ENCODE measurements around the gene KCNC3.
A peak's percentile ranks its signal among the peaks of the same experiment; 100 is the strongest.
"Not testable (repeated sequence)": the region's sequence is repeated elsewhere in the genome, so short reads cannot be mapped to it uniquely, and the experiment has no call there.

Gene KCNC3

DNA sequence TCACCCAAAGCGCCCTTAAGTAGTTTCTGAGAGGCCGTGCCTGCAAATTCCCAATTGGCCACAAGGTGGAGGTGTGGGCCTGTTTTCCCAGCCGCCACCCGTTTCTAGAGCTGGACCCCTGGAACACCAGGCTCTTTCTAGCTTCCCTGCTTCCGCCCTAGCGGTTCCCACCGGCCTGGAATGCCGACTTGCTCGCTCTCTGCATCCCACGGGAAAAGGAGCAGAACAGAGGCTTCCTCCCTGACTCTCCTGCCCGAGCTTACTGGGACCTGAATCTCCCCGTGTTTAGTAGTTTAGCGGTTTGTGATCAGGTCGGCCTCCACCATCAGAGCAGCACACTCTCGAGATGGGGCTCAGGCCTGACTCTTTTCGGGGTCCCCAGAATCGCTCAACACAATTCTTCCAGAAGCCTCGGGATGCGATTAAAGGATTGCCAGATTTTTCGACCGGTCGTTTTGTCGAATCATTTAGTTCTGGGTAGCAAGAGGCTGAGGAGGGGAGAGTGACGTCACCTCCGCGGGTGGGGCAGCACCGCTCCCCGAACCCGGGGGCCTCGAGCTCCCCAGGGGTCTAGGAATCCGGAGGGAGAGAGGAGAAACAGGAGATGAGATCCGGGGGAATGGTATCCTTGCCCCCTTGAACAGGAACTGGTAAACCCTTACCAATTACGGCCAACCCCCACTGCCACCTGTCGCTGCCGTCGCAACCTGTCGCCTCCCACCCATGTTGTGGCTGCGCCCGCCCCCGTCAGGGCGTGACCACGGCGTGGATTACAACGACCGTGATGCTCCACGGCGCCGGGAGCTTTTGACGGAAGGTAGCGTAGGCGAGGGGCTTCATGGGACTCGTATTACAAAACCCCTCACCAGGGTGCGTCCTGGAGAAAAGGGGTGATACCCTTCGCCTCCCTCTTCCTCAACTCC, 28.3 kb upstream of the KCNC3 start:
- no peak overlapping the region for H3K27ac ChIP-seq (replicated peaks; ENCODE audit: low read length)

DNA sequence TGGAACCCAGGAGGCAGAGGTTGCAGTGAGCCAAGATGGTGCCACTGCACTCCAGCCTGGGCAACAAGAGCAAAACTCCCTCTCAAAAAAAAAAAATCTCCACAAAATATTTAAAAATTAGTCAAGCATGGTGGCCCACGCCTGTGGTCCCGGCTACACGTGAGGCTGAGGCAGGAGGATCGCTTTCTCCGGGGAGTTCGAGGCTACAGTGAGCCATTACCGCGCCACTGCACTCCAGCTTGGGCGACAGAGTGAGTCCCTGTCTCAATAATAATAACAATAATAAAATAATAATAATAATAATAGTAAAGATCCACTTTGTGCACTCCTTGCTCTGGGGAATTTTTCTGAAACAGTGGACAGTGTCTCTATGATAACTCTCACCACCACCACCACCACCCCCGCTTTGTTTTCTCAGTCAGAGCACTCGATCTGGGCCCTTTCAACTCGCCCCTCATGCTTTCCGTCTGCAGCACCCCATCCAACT, 27.6 kb upstream of the KCNC3 start:
- H3K23ac ChIP-seq (ENCODE audit: low read depth, low read length, poor library complexity), result no peak overlapping the region
- peaks cover 0 to 2% of the 10 kb centered on the region in 2 donors for H3K36me3 ChIP-seq (replicated peaks in 1 of 2; ENCODE audit: control insufficient read depth in 2 of 2, insufficient read depth in 2 of 2, low read length in 2 of 2)
- H2BK5ac ChIP-seq (ENCODE audit: low read length), result no peak overlapping the region
- peaks cover 3% of the 10 kb centered on the region for H3K79me1 ChIP-seq (ENCODE audit: low read depth, low read length)
- no CpG with 5 or more reads among the region's 13 CpGs for WGBS, 2 donors (ENCODE audit: extremely low coverage in 2 of 2, insufficient read length in 2 of 2, insufficient replicate concordance in 1 of 2)
- no peak overlapping the region for H2AFZ ChIP-seq (ENCODE audit: low read length)
- H3K4me3 ChIP-seq (ENCODE audit: low read length in 2 of 2), result no peak overlapping the region
- H3K27me3 ChIP-seq (ENCODE audit: control insufficient read depth in 3 of 3, insufficient read depth in 3 of 3, low read depth in 1 of 3, low read length in 3 of 3), result peaks cover 0 to 2% (median 0%) of the 10 kb centered on the region in 3 experiments
- peaks cover 0 to 3% of the 10 kb centered on the region in 2 donors for H3K4me1 ChIP-seq (ENCODE audit: control insufficient read depth in 2 of 2, insufficient read depth in 1 of 2, low read depth in 1 of 2, low read length in 2 of 2)
- H2BK15ac ChIP-seq (ENCODE audit: low read length), result no peak overlapping the region
- no peak overlapping the region for H3K14ac ChIP-seq (ENCODE audit: low read length)
- no peak overlapping the region for H3K9ac ChIP-seq (ENCODE audit: low read depth, low read length, poor library complexity)
- H2AK5ac ChIP-seq (ENCODE audit: low read depth, low read length), result no peak overlapping the region
- no peak overlapping the region for H3K4me2 ChIP-seq (ENCODE audit: insufficient read depth, low read length, poor library complexity, severe bottlenecking)
- H2BK12ac ChIP-seq (ENCODE audit: low read length), result no peak overlapping the region
- no peak overlapping the region for H4K91ac ChIP-seq (ENCODE audit: low read depth, low read length, poor library complexity)
- H3K18ac ChIP-seq (ENCODE audit: low read length), result no peak overlapping the region
- no peak for DNase-seq (ENCODE audit: low spot score)
- no peak overlapping the region for H2BK120ac ChIP-seq (ENCODE audit: low read depth, low read length)
- H4K8ac ChIP-seq (ENCODE audit: low read depth, low read length), result no peak overlapping the region
- H3K27ac ChIP-seq (replicated peaks; ENCODE audit: low read length), result no peak overlapping the region
- no peak overlapping the region for H3K4ac ChIP-seq (ENCODE audit: low read length)
- peaks cover 5 to 11% of the 10 kb centered on the region in 2 donors for H3K9me3 ChIP-seq (replicated peaks in 1 of 2; ENCODE audit: control insufficient read depth in 2 of 2, insufficient read depth in 1 of 2, low read depth in 1 of 2, low read length in 2 of 2)

More for the DNA sequence above, 28.3 kb upstream of the KCNC3 start:
- Histone ChIP-seq H4K91ac (ENCODE audit: low read depth, low read length, poor library complexity) (no peak overlapping the region), H3K18ac (ENCODE audit: low read length) (peak overlapping the region; percentile 66), H2AK5ac (ENCODE audit: low read depth, low read length) (no peak overlapping the region), H3K4me2 (ENCODE audit: insufficient read depth, low read length, poor library complexity, severe bottlenecking) (peak overlapping the region; percentile 12), H3K79me1 (ENCODE audit: low read depth, low read length) (peaks cover 3% of the 10 kb centered on the region), H3K4me1 (ENCODE audit: control insufficient read depth in 2 of 2, insufficient read depth in 1 of 2, low read depth in 1 of 2, low read length in 2 of 2) (peaks cover 0 to 4% of the 10 kb centered on the region in 2 donors), H3K27me3 (ENCODE audit: control insufficient read depth in 3 of 3, insufficient read depth in 3 of 3, low read depth in 1 of 3, low read length in 3 of 3) (peaks cover 0 to 2% (median 0%) of the 10 kb centered on the region in 3 experiments), H2BK15ac (ENCODE audit: low read length) (no peak overlapping the region), H3K4me3 (ENCODE audit: low read length in 2 of 2) (no peak overlapping the region), H2BK120ac (ENCODE audit: low read depth, low read length) (no peak overlapping the region), H3K14ac (ENCODE audit: low read length) (no peak overlapping the region), H3K36me3 (replicated peaks in 1 of 2; ENCODE audit: control insufficient read depth in 2 of 2, insufficient read depth in 2 of 2, low read length in 2 of 2) (peaks cover 0 to 2% of the 10 kb centered on the region in 2 donors), H3K23ac (ENCODE audit: low read depth, low read length, poor library complexity) (peak overlapping the region; percentile 93), H3K9me3 (replicated peaks in 1 of 2; ENCODE audit: control insufficient read depth in 2 of 2, insufficient read depth in 1 of 2, low read depth in 1 of 2, low read length in 2 of 2) (peaks cover 5 to 11% of the 10 kb centered on the region in 2 donors), H2AFZ (ENCODE audit: low read length) (peak overlapping the region; percentile 53), H2BK12ac (ENCODE audit: low read length) (no peak overlapping the region), H4K8ac (ENCODE audit: low read depth, low read length) (no peak overlapping the region), H3K9ac (ENCODE audit: low read depth, low read length, poor library complexity) (peak overlapping the region; percentile 44), H3K4ac (ENCODE audit: low read length) (no peak overlapping the region), H2BK5ac (ENCODE audit: low read length) (no peak overlapping the region)
- peak; percentile 36 for DNase-seq (ENCODE audit: low spot score)
- WGBS, 2 donors (ENCODE audit: extremely low coverage in 2 of 2, insufficient read length in 2 of 2, insufficient replicate concordance in 1 of 2), result no CpG with 5 or more reads among the region's 54 CpGs

DNA sequence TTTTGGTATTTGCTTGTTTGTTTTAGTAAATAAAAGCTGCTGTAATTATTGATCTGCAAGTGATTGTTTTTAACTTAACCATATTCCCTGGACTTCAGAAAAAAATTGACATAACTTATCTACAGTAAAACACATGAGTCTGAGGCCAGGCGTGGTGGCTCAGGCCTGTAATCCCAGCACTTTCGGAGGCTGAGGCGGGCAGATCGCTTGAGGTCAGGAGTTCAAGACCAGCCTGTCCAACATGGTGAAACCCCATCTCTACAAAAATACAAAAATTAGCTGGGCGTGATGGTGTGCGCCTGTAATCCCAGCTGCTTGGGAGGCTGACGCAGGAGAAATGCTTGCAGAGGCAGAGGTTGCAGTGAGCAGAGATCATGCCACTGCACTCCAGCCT, 24.3 kb upstream of the KCNC3 start:
- DNase-seq (ENCODE audit: low spot score); H3K14ac ChIP-seq (ENCODE audit: low read length); H2AK5ac ChIP-seq (ENCODE audit: low read depth, low read length); H3K4me2 ChIP-seq (ENCODE audit: insufficient read depth, low read length, poor library complexity, severe bottlenecking); H3K4me3 ChIP-seq (ENCODE audit: low read length in 2 of 2); H4K91ac ChIP-seq (ENCODE audit: low read depth, low read length, poor library complexity); H2BK120ac ChIP-seq (ENCODE audit: low read depth, low read length); H3K4me1 ChIP-seq (ENCODE audit: control insufficient read depth in 2 of 2, insufficient read depth in 1 of 2, low read depth in 1 of 2, low read length in 2 of 2); H3K18ac ChIP-seq (ENCODE audit: low read length); H3K27me3 ChIP-seq (ENCODE audit: control insufficient read depth in 3 of 3, insufficient read depth in 3 of 3, low read depth in 1 of 3, low read length in 3 of 3); H2BK5ac ChIP-seq (ENCODE audit: low read length); H4K8ac ChIP-seq (ENCODE audit: low read depth, low read length); H3K36me3 ChIP-seq (replicated peaks in 1 of 2; ENCODE audit: control insufficient read depth in 2 of 2, insufficient read depth in 2 of 2, low read length in 2 of 2); H3K9me3 ChIP-seq (replicated peaks in 1 of 2; ENCODE audit: control insufficient read depth in 2 of 2, insufficient read depth in 1 of 2, low read depth in 1 of 2, low read length in 2 of 2); H2AFZ ChIP-seq (ENCODE audit: low read length); H3K23ac ChIP-seq (ENCODE audit: low read depth, low read length, poor library complexity); H3K9ac ChIP-seq (ENCODE audit: low read depth, low read length, poor library complexity); H3K4ac ChIP-seq (ENCODE audit: low read length); H2BK12ac ChIP-seq (ENCODE audit: low read length); H3K27ac ChIP-seq (replicated peaks; ENCODE audit: low read length); H2BK15ac ChIP-seq (ENCODE audit: low read length); H3K79me1 ChIP-seq (ENCODE audit: low read depth, low read length): not testable (repeated sequence)
- WGBS, 2 donors (ENCODE audit: extremely low coverage in 2 of 2, insufficient read length in 2 of 2, insufficient replicate concordance in 1 of 2), result no CpG with 5 or more reads among the region's 7 CpGs

DNA sequence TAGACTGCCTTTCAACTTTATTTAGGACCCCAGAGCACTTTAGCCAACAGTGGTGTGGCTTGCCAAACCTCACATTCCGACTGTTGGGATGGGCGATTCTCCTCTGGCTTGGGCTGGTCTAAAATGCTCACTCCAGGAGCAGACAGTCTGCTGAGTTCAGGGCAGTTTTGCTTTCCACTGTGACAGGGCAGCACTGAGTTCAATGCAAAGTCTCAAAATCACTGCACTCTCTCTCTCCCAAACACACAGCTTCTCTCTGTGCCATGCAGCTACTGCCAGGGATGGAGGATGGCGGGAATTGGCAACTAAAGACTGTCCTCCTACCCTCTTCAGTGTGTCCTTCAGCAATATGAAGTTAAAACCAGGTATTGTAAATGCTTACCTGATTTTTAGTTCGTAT, 23.1 kb upstream of the KCNC3 start:
- no peak overlapping the region for H3K14ac ChIP-seq (ENCODE audit: low read length)
- H3K9me3 ChIP-seq (replicated peaks in 1 of 2; ENCODE audit: control insufficient read depth in 2 of 2, insufficient read depth in 1 of 2, low read depth in 1 of 2, low read length in 2 of 2), result peaks cover 0 to 2% of the 10 kb centered on the region in 2 donors
- no peak overlapping the region for H3K18ac ChIP-seq (ENCODE audit: low read length)
- H3K36me3 ChIP-seq (replicated peaks in 1 of 2; ENCODE audit: control insufficient read depth in 2 of 2, insufficient read depth in 2 of 2, low read length in 2 of 2), result no peaks in the 10 kb centered on the region
- H4K8ac ChIP-seq (ENCODE audit: low read depth, low read length), result no peak overlapping the region
- no peak overlapping the region for H3K4ac ChIP-seq (ENCODE audit: low read length)
- no peak overlapping the region for H3K27ac ChIP-seq (replicated peaks; ENCODE audit: low read length)
- H2BK15ac ChIP-seq (ENCODE audit: low read length), result no peak overlapping the region
- H2BK12ac ChIP-seq (ENCODE audit: low read length), result no peak overlapping the region
- WGBS, 2 donors (ENCODE audit: extremely low coverage in 2 of 2, insufficient read length in 2 of 2, insufficient replicate concordance in 1 of 2), result no CpG with 5 or more reads among the region's 4 CpGs
- H4K91ac ChIP-seq (ENCODE audit: low read depth, low read length, poor library complexity), result no peak overlapping the region
- H3K4me1 ChIP-seq (ENCODE audit: control insufficient read depth in 2 of 2, insufficient read depth in 1 of 2, low read depth in 1 of 2, low read length in 2 of 2), result no peaks in the 10 kb centered on the region
- H2AK5ac ChIP-seq (ENCODE audit: low read depth, low read length), result no peak overlapping the region
- H2BK120ac ChIP-seq (ENCODE audit: low read depth, low read length), result no peak overlapping the region
- peaks cover 2% of the 10 kb centered on the region for H3K79me1 ChIP-seq (ENCODE audit: low read depth, low read length)
- no peak overlapping the region for H3K4me2 ChIP-seq (ENCODE audit: insufficient read depth, low read length, poor library complexity, severe bottlenecking)
- no peak overlapping the region for H3K9ac ChIP-seq (ENCODE audit: low read depth, low read length, poor library complexity)
- no peak overlapping the region for H2AFZ ChIP-seq (ENCODE audit: low read length)
- H3K23ac ChIP-seq (ENCODE audit: low read depth, low read length, poor library complexity), result no peak overlapping the region
- no peak overlapping the region for H3K4me3 ChIP-seq (ENCODE audit: low read length in 2 of 2)
- H2BK5ac ChIP-seq (ENCODE audit: low read length), result no peak overlapping the region
- no peak for DNase-seq (ENCODE audit: low spot score)
- no peaks in the 10 kb centered on the region for H3K27me3 ChIP-seq (ENCODE audit: control insufficient read depth in 3 of 3, insufficient read depth in 3 of 3, low read depth in 1 of 3, low read length in 3 of 3)
